ENCODE measurements around the gene LRRC51. TPM values are rescaled to one million over a fixed set of nuclear protein-coding genes. Genes with fewer than 3 reads are reported as not detected.

Gene LRRC51
- total RNA-seq, 1 donor from 2014 or later = 14.8 TPM

- intact Hi-C loops (cut with DNase I) = no loop called here
- no peak for ATAC-seq
- Histone ChIP-seq H3K9me3 (no peaks in the 10 kb centered on the region), H3K27ac (no peak overlapping the region), H3K27me3 (ENCODE audit: low read depth) (no peaks in the 10 kb centered on the region), H3K4me3 (no peak overlapping the region), H3K36me3 (peaks cover 44% of the 10 kb centered on the region), H3K4me1 (peaks cover 16% of the 10 kb centered on the region)
- DNase-seq = no peak
- no peak for TF ChIP-seq CTCF (IDR thresholded peaks at IDR 0.05)
Observed at GRCh38 chr11:72085621-72086351, 5.1 kb downstream of the LRRC51 start.

GRCh38 chr11:72088076-72088808 is 7.6 kb downstream of the LRRC51 start:
- H3K27ac ChIP-seq = no peak overlapping the region
- H3K4me3 ChIP-seq = no peak overlapping the region
- no peak for TF ChIP-seq CTCF (IDR thresholded peaks at IDR 0.05)
- H3K9me3 ChIP-seq = no peaks in the 10 kb centered on the region
- DNase-seq (no peak), ATAC-seq (no peak)
- intact Hi-C loops (cut with DNase I) = no loop called here
- peaks cover 48% of the 10 kb centered on the region for H3K36me3 ChIP-seq
- H3K27me3 ChIP-seq (ENCODE audit: low read depth) = no peaks in the 10 kb centered on the region
- peaks cover 15% of the 10 kb centered on the region for H3K4me1 ChIP-seq

- H3K4me3 ChIP-seq = no peak overlapping the region
- ATAC-seq = peak; percentile 93 to 96
- intact Hi-C loops (cut with DNase I) = loop anchor here (5.0 kb wide), 1 partner anchor 64 kb away; no protein-coding TSS in a partner anchor
- H3K4me1 ChIP-seq = peaks cover 15% of the 10 kb centered on the region
- peaks cover 72% of the 10 kb centered on the region for H3K36me3 ChIP-seq
- peak; percentile 72 for DNase-seq
- peak; percentile 89 for TF ChIP-seq CTCF (IDR thresholded peaks at IDR 0.05)
- no peaks in the 10 kb centered on the region for H3K9me3 ChIP-seq
- no peaks in the 10 kb centered on the region for H3K27me3 ChIP-seq (ENCODE audit: low read depth)
- H3K27ac ChIP-seq = peak overlapping the region; percentile 31
Observed at GRCh38 chr11:72091292-72091691, 10.6 kb downstream of the LRRC51 start.

GRCh38 chr11:72098741-72099140 is 18.1 kb downstream of the LRRC51 start:
- ATAC-seq = no peak
- H3K4me3 ChIP-seq = no peak overlapping the region
- peaks cover 35% of the 10 kb centered on the region for H3K4me1 ChIP-seq
- no peak for TF ChIP-seq CTCF (IDR thresholded peaks at IDR 0.05)
- H3K9me3 ChIP-seq = no peaks in the 10 kb centered on the region
- DNase-seq = no peak
- peaks cover 70% of the 10 kb centered on the region for H3K36me3 ChIP-seq
- H3K27me3 ChIP-seq (ENCODE audit: low read depth) = no peaks in the 10 kb centered on the region
- H3K27ac ChIP-seq = no peak overlapping the region
- intact Hi-C loops (cut with DNase I) = no loop called here

GRCh38 chr11:72100009-72100408 is 19.4 kb downstream of the LRRC51 start:
- TF ChIP-seq CTCF (IDR thresholded peaks at IDR 0.05) = no peak
- H3K36me3 ChIP-seq = peaks cover 57% of the 10 kb centered on the region
- H3K4me1 ChIP-seq = peaks cover 39% of the 10 kb centered on the region
- H3K27ac ChIP-seq = peak overlapping the region; percentile 43
- DNase-seq (no peak), ATAC-seq (no peak)
- H3K9me3 ChIP-seq = no peaks in the 10 kb centered on the region
- no peaks in the 10 kb centered on the region for H3K27me3 ChIP-seq (ENCODE audit: low read depth)
- intact Hi-C loops (cut with DNase I) = no loop called here
- H3K4me3 ChIP-seq = no peak overlapping the region

All from lower lobe of right lung (tissue), 2 donors.